WERI-Rb-1 (cell line): ENCODE data around the gene PDE9A.
"Not testable (repeated sequence)": the region's sequence is repeated elsewhere in the genome, so short reads cannot be mapped to it uniquely, and the experiment has no call there.

Experiments used
- DNase-seq: peaks from one replicate; pipeline ENCODE4 v3.0.0-alpha.2; 2020
- H3K27ac ChIP-seq: fragments of 250-450 bp; sonication (Bioruptor Pico); 2 replicates; pipeline ENCODE4 v1.5.1; 2020; ENCODE audit warnings: mild to moderate bottlenecking, moderate library complexity
- H3K27me3 ChIP-seq: fragments of 250-450 bp; sonication (Bioruptor Pico); 2 replicates; pipeline ENCODE4 v1.5.1; 2021; ENCODE audit warnings: mild to moderate bottlenecking, low read depth, moderate library complexity; ENCODE audit not compliant: insufficient read depth, severe bottlenecking
- H3K36me3 ChIP-seq: fragments of 250-450 bp; sonication (Bioruptor Pico); 2 replicates; pipeline ENCODE4 v1.5.1; 2020; ENCODE audit warnings: mild to moderate bottlenecking, moderate library complexity
- H3K4me3 ChIP-seq: 2 replicates; pipeline ENCODE4 v1.5.1; 2011; ENCODE audit warnings: low read depth, mild to moderate bottlenecking, control low read depth, low read length
- H3K9me3 ChIP-seq: fragments of 250-450 bp; sonication (Bioruptor Pico); 2 replicates; pipeline ENCODE4 v1.5.1; 2021; ENCODE audit warnings: mild to moderate bottlenecking, moderate library complexity; ENCODE audit not compliant: severe bottlenecking
- TF ChIP-seq, protein P1 (sequence below): IDR thresholded peaks from 2 replicates; pipeline ENCODE4 v1.5.1; 2011; ENCODE audit warnings: low read depth, mild to moderate bottlenecking, control low read depth, inconsistent platforms, low read length

Gene PDE9A

GRCh38 chr21:42798106-42798505 lies 144.7 kb downstream of the PDE9A start:
- H3K36me3 ChIP-seq = no peaks in the 10 kb centered on the region
- H3K27me3 ChIP-seq = no peaks in the 10 kb centered on the region
- TF ChIP-seq, protein P1, sequence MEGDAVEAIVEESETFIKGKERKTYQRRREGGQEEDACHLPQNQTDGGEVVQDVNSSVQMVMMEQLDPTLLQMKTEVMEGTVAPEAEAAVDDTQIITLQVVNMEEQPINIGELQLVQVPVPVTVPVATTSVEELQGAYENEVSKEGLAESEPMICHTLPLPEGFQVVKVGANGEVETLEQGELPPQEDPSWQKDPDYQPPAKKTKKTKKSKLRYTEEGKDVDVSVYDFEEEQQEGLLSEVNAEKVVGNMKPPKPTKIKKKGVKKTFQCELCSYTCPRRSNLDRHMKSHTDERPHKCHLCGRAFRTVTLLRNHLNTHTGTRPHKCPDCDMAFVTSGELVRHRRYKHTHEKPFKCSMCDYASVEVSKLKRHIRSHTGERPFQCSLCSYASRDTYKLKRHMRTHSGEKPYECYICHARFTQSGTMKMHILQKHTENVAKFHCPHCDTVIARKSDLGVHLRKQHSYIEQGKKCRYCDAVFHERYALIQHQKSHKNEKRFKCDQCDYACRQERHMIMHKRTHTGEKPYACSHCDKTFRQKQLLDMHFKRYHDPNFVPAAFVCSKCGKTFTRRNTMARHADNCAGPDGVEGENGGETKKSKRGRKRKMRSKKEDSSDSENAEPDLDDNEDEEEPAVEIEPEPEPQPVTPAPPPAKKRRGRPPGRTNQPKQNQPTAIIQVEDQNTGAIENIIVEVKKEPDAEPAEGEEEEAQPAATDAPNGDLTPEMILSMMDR = no peak
- DNase-seq = no peak
- no peak overlapping the region for H3K4me3 ChIP-seq
- H3K9me3 ChIP-seq = no peaks in the 10 kb centered on the region
- H3K27ac ChIP-seq = no peak overlapping the region

DNA sequence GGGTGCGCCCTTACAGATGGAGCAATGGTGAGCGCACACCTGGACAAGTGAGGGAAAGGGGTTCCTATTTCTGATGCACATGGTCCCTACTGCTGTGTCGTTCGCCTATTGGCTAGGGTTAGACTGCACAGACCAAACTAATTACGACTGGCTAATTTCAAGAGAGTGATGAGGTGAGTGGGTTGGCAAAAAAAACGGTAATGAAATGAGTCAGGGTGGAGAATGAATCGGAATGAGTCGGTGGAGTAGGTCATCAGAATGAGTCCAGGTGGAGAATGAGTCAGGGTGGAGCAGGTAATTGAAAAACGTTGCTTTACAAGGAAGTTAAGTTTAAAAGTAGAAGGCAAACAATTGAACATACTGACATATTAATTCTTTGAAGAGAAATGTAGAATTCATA lies 146.1 kb downstream of the PDE9A start:
- no peak overlapping the region for H3K4me3 ChIP-seq
- no peaks in the 10 kb centered on the region for H3K27me3 ChIP-seq
- no peak for DNase-seq
- no peaks in the 10 kb centered on the region for H3K36me3 ChIP-seq
- no peak overlapping the region for H3K27ac ChIP-seq
- TF ChIP-seq, protein P1 = no peak
- no peaks in the 10 kb centered on the region for H3K9me3 ChIP-seq

GRCh38 chr21:42799948-42800347 lies 146.5 kb downstream of the PDE9A start:
- H3K9me3 ChIP-seq = no peaks in the 10 kb centered on the region
- no peak overlapping the region for H3K27ac ChIP-seq
- H3K27me3 ChIP-seq = no peaks in the 10 kb centered on the region

GRCh38 chr21:42801616-42802015 lies 148.2 kb downstream of the PDE9A start:
- DNase-seq, H3K9me3 ChIP-seq, H3K36me3 ChIP-seq, H3K27me3 ChIP-seq, H3K4me3 ChIP-seq, H3K27ac ChIP-seq: not testable (repeated sequence)

More at GRCh38 chr21:42799948-42800347, 146.5 kb downstream of the PDE9A start:
- Histone ChIP-seq H3K36me3 (no peaks in the 10 kb centered on the region), H3K4me3 (no peak overlapping the region)
- DNase-seq = no peak
- TF ChIP-seq, protein P1 = no peak

GRCh38 chr21:42806509-42807140 lies 153.2 kb downstream of the PDE9A start:
- H3K36me3 ChIP-seq = no peaks in the 10 kb centered on the region
- no peaks in the 10 kb centered on the region for H3K27me3 ChIP-seq
- DNase-seq = peak; percentile 44
- H3K27ac ChIP-seq = peak overlapping the region; percentile 34
- H3K9me3 ChIP-seq = no peaks in the 10 kb centered on the region
- no peak overlapping the region for H3K4me3 ChIP-seq
- TF ChIP-seq, protein P1 = no peak

DNA sequence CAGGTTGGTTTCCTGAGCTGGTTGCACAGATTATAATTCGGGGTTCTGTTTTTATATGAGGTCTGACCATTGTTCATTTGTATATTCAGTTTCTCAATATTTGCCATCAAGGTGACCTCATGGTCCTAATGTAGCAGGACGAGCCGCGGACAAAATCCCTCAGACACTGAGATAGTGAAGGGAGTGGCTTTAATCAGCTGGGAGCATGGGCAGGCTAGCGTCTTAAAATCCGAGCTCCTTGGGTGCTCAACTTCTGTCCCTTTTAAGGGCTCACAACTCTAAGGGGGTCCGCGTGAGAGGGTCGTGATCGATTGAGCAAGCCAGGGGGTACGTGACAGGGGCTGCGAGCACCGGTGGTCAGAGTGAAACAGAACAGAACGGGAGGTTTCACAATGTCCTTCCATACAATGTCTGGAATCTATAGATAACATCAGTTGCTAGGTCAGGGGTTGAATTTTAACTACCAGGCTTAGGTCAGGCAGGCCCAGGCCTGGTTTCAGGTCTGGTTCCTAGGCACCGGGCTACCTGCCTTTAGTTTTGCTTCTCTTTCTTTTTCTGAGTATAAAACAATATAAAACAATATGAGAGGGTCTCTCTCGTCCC lies 154.0 kb downstream of the PDE9A start:
- H3K27me3 ChIP-seq, DNase-seq, H3K9me3 ChIP-seq, H3K4me3 ChIP-seq, H3K36me3 ChIP-seq, H3K27ac ChIP-seq: not testable (repeated sequence)
